NCI-H1048 (cell line): ENCODE results near the gene SIPA1L3.

Experiments
- DNase-seq: peaks from one replicate; lab custom pipeline; 2025; lab: John Stamatoyannopoulos, UW

The SIPA1L3 gene

DNA sequence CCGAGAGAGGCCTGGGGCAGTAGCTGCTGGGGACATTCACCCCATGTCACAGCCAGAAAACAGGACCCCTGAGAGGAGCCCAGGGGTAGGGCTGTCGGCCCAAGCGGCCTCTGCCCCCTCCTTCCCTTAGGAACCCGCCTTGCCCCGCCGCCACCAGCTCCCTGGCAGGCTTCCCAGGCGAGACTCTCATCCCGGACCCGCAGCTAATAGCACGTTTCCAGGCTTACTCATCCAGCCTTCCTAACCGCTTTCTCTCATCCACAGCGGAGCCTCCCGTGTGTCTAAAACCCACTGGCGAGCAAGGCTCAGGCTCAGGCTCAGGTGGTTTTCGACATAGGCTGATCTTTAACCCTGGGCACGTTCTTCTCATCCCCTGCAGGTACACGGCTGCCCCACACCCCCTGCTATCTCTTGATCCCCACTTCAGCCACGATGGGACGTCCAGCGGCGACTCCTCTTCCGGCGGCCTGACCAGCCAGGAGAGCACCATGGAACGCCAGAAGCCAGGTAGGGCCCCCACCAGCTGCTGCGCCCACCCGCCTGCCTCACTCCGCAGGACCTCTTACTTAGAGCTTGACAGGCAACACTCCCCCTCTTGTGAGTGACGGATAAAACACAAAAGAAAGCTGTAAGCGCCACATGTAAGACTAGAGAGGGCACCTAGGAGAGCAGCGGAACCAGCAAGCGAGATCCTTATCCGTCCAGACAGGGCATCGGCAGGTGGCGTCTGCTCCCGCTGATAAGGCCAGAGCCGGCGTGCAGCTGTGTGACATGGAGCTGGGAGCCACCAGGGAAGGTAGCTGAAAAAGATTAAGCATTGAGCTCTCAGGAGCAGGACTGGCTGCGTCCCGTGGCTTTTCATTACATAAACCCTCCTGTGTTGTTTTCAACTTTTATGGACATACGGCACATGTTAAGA, 245.7 kb downstream of the SIPA1L3 start:
- no peak for DNase-seq

DNA sequence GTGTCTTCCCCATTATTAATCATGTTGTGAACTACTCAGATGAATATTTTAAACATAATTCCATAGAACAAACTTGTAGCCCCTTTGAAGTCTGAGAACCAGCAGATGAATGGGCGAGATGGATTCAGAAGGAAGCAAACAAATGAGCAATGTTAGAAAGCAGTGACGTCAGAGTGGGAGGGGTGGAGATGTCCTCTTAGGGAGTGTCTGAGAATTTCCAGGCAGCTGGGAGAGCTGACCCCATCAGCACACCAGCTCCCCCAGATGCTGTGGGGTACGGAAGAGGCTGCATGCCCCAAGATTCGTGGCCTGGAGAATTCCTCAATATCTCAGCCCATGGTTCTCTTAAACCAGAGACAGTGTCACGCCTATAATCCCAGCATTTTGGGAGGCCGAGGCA, 248.4 kb downstream of the SIPA1L3 start:
- DNase-seq = no peak

DNA sequence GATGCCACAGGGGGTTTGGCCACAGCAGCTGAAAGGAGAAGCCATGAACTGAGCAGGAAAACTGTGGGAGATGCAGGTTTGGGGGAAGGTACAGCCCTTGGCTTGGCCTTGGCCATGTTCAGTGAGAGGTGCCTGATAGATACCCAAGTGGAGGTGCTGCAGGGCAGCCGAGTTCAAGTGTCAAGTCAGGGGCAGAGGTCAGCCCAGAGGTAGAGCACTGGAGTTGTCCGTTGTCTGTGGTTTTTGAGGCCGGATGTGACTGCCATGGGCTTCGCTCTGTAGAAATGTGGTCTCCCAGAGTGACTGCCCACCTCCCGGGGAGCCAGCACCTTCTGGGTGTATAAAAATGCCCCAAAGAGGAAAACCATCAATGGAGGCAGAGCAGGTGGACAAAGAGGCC, 251.7 kb downstream of the SIPA1L3 start:
- DNase-seq = no peak

DNA sequence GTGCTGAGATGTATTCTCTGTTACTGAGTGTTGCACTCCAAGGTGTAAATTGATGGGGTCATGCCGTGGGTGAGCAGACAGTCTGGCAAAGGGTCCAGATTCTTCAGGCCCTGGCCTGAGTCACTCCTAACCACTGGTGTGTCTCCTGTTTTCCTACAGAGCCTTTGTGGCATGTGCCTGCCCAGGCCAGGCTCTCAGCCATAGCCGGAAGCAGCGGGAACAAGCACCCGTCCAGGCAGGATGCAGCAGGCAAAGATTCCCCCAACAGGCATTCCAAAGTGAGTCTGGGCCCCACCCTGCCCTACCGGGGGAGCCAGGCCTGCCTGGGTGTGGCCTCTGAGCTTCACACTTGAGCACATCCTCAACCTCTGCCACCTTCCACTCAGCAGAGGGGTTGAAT, 255.1 kb downstream of the SIPA1L3 start:
- no peak for DNase-seq

DNA sequence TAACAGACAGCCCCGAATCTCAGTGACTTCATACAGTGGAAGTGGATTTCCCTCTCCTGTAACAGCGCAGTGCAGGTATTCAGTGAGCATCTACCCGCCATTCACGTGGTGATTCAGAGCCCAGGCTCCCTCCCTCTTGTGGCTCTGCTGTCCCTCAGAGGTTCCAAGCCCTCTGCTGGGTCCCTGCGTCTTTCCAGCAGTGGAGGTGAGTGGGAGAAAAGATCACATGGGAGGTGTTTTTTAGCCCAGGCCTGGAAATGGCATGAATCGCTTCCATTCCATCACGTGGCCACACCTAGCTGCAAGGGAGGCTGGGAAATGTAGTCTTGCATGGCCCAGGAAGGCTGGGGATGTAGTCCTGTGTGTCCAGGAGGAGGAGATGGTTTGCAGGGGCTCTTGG, 255.6 kb downstream of the SIPA1L3 start:
- DNase-seq = no peak

DNA sequence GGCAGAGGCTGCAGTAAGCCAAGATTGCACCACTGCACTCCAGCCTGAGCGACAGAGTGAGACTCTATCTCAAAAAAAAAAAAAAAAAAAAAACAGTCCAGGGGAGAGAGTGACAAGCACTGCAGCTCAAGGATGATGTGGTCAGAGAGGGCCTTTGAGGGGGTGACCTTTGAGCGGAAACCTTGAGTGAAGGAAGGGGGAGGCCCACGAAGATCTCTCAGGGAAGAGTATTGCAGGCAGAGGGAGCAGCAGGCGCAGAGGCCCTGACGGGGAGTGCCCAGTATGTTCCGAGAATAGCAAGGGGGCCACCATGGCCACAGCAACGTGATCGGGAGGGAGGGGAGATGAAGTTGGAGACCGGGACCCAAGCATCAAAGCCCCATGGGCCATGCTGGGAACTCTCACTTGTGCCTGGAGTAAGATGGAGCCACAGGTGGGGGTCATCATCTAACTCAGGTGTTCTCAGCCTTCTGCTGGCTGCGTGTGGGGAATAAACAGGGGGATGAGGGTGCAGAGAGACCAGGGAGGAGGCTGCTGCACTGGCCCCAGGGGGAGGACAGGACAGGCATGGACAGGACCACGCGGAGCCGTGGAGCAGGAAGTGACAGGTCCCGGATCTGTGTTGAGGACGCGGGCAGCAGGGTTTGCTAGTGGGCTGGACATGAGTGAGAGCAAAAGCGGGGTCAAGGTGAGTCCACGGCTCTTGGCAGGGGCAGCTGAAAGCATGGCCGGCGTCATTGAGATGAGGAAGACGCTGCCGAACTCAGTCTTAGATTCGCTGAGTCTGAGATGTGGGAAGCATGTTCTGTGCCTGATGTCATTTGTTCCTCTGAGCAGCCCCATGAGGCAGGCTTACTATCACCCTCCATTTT, 256.6 kb downstream of the SIPA1L3 start:
- no peak for DNase-seq

DNA sequence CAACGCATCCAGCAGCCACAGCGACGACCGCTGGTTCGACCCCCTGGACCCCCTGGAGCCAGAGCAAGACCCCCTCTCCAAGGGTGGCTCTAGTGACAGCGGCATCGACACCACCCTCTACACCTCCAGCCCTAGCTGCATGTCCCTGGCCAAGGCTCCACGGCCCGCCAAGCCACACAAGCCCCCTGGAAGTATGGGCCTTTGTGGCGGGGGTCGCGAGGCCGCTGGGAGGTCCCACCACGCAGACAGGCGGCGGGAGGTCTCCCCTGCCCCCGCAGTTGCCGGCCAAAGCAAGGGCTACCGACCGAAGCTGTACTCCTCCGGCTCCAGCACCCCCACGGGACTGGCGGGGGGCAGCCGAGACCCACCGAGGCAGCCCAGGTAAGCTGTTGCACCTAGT, 257.5 kb downstream of the SIPA1L3 start:
- no peak for DNase-seq

DNA sequence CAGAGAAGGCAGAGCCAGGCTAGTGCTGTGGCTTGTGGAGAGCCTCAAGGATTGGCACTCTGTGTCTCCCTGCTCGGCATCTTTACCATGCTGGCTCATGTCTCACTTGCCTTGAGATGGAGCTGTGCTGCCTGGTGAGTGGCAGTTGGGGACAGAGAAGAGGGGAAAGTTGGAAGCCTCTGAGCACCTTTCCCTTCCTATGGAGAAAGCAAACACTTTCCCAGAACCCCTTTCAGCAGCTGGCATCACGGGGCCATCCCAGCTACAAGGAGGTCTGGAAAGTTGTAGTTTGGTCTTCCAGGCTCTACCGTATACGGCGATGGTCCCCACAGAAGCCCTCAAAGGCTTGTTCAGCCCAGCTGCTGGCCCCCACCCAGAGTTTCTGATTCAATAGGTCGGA, 258.3 kb downstream of the SIPA1L3 start:
- DNase-seq = no peak

DNA sequence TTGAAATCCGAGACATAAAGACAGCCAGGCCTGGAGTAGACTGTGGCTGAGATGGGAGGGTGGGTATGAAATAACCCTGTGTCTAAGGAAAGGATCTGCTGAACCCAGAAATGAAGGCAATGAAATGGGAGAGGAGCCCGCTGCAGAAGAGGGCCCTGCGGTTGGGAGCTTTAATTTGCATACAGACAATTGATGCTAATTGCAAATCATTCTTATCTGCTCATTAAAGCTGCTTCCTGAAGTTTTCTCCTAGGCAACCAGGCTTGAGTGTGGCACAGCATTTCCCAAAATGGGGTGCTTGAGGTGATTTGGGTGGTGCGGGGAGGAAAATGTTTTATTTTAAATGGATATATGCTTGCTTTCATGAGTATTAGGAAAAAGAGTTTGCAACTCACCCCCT, 261.6 kb downstream of the SIPA1L3 start:
- DNase-seq = no peak

DNA sequence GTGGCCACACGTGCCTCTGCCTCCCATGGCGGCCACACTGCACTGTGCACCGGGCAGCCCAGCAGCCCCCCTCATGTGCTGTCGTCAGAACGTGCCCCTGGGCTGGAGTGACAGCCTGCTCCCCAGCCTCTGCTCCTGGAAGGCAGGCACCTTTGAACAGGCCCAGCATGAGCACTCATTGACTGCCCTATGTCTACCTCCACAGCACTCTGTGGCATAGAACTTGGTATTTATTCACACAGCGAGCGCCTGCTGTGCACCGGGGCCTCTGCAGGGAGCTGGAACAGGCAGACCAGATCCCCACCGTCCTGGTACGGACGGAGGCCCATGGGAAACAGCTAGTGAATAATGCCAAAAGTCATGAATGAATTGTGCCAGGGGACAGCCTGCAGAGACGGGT, 263.3 kb downstream of the SIPA1L3 start:
- DNase-seq = no peak

DNA sequence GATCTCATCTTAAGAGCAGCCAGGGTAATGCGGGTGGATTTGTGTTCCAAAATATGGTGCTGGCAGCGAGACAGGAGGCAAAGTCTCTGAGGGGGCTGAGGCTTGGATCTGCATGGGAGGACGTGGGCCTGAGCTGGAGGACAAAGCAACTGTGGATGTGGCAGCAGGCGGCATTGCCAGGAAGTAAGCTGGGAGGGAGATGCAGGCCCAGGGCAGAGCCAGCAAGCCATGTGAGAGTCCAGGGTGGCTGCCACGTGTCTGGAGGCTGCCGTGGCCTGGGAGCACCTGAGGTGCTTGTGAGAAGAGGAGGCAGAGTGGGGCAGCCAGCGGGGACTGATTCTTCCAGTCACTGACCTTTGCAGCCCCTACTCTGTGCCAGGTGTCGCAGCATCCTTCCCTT, 265.0 kb downstream of the SIPA1L3 start:
- DNase-seq = no peak

DNA sequence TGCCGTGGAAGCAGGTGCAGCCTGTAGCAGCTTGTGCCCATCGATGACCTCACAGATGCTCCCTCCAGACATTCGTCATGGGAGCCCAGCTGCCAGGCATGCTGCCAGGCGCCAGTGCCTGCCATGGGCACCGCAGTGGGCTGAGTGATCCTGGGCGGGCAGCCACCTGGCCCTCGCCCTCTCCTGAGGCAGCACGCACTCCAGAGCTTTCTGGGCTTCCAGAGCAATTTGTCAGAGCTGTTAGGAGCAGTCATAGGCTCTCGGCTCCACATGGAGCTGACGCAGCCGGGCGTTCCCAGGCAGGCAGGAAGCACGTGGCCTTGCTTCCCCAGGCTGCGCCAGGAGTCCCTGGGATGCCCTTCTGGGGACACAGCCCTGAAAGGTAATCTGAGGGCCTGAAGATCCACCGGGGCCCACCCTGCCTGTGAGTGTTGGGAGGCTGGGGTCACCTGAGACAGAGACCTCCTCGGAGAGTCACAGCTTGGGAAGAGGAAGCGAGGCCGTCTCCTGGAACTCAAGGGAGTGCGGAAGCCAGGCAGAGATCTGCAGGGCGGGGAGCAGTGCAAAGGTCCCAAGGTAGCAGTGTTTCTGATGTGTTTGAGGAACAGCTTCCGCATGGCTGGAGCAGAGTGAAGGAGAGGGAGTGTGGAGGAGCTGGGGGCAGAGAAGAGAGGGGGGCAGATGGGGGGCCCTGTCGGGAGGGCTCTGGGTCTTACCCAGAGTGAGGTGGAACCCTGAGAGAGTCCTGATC, 266.5 kb downstream of the SIPA1L3 start:
- no peak for DNase-seq

DNA sequence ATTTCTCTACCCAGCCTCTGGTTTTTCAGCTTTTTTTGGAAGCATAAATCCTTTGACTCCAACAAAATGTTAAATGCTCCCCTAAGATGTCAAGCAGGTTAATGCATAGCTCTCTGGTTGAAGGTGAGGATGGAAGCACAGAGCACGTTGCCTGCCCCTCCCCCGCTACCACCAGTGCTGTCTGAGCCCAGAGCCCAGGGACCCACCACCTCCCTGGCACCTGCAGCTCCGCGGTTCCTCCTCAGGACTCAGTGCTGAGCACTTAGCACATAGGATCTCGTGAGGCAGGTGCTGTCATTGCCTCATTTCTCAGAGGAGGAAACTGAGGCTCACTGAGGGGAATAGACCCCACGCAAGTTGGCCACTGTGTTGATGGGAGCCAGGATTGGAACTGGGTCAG, 268.4 kb downstream of the SIPA1L3 start:
- no peak for DNase-seq

DNA sequence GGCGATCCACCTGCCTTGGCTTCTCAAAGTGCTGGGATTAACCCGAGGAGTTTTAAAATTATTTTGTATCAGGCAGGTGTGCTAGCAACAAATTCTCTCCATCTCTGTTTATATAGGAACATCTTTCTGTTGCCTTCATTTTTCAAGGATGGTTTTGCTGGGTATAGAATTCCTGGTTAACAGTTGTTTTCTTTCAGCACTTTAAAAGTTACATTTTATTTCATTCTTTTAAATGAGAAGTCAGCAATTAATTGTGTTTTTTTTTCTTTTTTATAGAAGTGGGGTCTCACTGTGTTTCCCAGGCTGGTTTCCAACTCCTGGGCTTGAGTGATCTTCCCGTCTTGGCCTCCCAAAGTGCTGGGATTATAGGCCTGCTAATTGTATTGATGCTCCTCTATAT, 273.1 kb downstream of the SIPA1L3 start:
- DNase-seq = no peak

DNA sequence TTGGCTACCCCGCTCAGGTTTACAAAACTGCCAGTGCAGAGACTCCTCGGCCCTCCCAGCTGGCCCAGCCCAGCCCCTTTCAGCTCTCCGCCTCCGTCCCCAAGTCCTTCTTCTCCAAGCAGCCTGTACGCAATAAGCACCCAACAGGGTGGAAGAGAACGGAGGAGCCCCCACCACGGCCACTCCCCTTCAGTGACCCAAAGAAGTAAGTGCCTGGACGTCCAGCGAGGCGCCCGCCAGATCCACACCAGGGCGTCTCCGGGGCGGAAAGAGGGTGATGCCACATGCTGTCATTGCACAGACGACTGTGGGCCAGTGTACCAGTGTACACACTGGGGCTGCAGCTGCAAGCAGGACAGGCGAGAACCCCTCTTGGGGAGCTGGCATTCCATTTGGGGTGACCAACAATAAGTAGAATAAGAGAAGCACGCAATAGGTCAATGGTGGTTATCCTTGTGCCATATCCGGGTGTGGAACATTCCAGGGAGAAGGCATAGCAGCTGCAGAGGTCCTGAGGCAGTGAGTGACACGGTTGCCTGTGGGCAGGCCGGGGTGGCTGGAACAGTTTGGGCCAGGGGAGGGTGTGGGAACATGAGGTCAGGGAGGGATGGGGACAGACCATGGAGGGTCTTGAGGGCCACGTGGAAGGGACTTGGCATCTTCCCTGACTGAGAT, 275.7 kb downstream of the SIPA1L3 start:
- DNase-seq = no peak

DNA sequence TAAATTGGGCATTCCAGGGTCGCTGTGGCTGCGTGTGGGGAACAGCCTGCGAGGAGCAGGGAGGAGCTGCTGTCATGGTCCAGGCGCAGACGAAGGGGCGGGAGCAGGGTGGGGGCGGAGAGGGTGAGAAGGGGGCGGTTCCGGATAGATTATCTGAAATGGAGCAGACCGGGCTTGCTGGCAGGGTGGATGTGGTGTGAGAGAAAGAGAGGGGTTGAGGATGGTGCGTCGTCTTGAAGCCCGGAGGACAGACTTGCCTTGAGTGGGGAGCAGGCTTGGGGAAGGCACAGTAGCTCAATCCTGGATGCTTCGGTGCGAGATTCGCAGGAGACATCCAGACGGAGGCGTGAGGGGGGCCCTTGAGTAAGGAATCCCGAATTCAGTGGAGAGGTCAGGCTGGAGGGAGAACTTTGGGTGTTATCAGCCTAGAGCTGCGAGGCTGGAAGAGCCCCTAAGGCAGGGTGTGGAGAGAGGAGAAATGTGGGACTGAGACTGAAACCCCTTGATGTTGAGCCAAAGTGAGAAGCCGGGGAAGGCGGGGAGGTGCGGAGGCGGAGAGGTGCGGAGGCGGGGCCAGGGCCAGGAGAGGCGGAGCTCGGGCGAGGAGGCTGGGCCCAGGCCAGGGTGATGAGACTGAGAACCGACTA, 276.4 kb downstream of the SIPA1L3 start:
- no peak for DNase-seq

DNA sequence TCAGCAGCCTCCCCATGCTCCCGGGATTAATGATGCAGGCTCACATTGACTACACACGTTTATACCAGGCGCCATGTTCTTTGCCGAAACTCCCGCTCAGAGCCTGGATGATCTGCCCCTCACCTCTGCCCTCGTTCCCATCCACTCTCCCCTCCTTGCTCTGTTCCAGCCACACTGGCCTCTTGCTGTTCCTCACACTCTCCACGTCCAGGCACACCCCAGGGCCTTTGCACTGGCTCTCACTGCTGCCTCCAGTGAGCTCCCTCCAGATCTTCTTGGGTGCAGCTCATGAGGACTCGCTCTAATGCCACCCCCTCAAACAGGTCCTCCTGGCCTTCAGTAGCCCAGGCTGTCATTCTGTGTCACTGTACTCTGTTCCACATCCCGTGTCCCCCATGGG, 277.8 kb downstream of the SIPA1L3 start:
- DNase-seq = no peak

DNA sequence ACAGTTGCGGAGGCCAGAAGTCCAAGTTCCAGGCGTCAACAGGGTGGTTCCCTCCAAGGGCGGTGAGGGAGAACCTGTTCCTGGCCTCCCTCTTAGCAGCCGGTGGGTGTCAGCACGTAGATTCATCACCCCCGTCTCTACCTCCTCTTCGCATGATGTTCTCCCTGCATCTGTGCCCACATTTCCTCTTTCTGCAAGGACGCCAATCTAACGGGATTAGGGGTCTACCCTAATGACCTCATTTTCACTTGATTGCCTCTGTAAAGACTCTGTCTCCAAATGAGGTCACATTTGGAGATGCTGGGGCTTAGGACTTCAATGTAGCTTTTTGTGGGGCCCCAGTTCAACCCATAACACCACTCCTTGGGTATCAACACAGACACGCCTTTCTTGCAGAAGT, 278.6 kb downstream of the SIPA1L3 start:
- DNase-seq = no peak

DNA sequence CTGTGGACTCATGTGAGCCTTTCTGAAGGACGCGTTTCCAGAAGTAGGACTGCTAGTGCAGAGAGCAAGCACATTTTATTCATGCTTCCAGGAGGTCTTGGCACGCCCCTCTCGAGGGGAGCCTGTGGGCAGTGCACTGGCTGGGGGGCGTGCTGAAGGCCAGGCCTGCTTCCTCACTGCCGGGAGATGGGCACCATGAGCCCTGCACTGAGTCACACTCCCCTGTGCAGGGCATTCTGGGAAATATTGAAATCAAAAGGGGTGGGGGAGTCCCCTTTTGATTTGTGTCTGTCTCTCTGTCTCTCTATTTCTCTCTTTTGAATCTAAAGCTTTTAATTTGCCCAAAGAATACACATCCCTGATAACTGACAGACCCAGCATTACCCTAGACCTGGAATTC, 283.1 kb downstream of the SIPA1L3 start:
- DNase-seq = no peak

DNA sequence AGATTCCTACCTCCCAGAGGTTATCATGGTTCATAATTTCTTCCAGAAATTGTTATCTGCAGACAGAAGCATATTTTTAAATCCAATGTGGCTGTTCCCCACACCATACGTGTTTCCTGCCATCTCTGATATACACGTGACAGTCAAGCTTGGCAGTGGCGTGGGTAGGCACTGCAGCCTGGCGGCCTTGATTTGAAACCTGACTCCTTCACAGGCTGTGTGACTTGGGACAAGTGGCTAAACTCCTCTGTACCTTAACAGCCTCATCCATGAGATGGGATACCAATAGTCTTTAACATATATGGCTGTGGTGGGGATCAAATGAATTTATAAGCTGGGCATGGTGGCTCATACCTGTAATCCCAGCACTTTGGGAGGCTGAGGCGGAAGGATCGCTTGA, 283.8 kb downstream of the SIPA1L3 start:
- no peak for DNase-seq

DNA sequence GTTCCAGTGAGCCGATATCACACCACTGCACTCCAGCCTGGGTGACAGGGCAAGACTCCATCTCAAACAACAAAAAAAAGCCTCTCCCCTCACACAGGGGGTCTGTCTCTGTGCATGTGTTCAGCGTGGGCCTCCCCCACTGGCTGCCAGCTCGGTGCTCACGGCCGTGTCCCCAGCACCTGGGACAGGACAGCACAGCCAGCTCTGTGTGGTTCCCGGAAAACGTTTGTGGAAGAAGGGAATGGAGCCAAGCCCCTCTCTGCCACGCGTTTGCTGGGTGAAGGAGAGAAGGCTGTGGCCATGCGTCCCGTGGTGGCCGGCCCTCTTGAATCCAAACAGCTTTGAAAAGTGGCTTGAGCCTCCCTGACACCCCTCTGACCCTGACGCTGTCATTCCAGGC, 284.7 kb downstream of the SIPA1L3 start:
- no peak for DNase-seq
